WTC11 (cell line): ENCODE data around the gene SLITRK6.

Experiments
- CBFB ChIP-seq: sonication (generic); formaldehyde crosslinking; IDR thresholded peaks from 2 replicates; pipeline ENCODE4 v1.8.1; 2022; ENCODE audit warnings: mild to moderate bottlenecking, low read depth, missing genetic modification reagents
- CREB1 ChIP-seq: sonication (generic); formaldehyde crosslinking; IDR thresholded peaks from 2 replicates; pipeline ENCODE4 v1.8.0; 2023; ENCODE audit warnings: mild to moderate bottlenecking, missing genetic modification reagents
- CTCF ChIP-seq: fragments of 200-600 bp; IDR thresholded peaks from 2 replicates; pipeline ENCODE4 v1.8.0; 2022; ENCODE audit warnings: antibody characterized with exemption
- E2F1 ChIP-seq: sonication (generic); formaldehyde crosslinking; IDR thresholded peaks from 2 replicates; pipeline ENCODE4 v1.8.0; 2022; ENCODE audit warnings: mild to moderate bottlenecking, missing genetic modification reagents
- PRRX2 ChIP-seq: fragments of 250-450 bp; sonication (Bioruptor Pico); IDR thresholded peaks from 2 replicates; pipeline ENCODE4 v1.8.0; 2021; ENCODE audit warnings: mild to moderate bottlenecking
- TP53 ChIP-seq: sonication (generic); formaldehyde crosslinking; IDR thresholded peaks from 2 replicates; pipeline ENCODE4 v1.8.1; 2023; ENCODE audit warnings: mild to moderate bottlenecking, missing genetic modification reagents
- ZNF263 ChIP-seq: sonication (generic); formaldehyde crosslinking; IDR thresholded peaks from 2 replicates; pipeline ENCODE4 v1.8.1; 2022; ENCODE audit warnings: low read depth, mild to moderate bottlenecking, moderate library complexity, missing genetic modification reagents
- ZNF671 ChIP-seq: fragments of 250-450 bp; sonication (Bioruptor Pico); IDR thresholded peaks from 2 replicates; pipeline ENCODE4 v1.8.0; 2021; ENCODE audit warnings: mild to moderate bottlenecking
- TF ChIP-seq, protein P1 (sequence below): sonication (generic); formaldehyde crosslinking; IDR thresholded peaks from 2 replicates; pipeline ENCODE4 v1.8.1; 2022; ENCODE audit warnings: missing genetic modification reagents, borderline replicate concordance
- TF ChIP-seq, protein P2 (sequence below): fragments of 250-450 bp; sonication (Bioruptor Pico); IDR thresholded peaks from 2 replicates; pipeline ENCODE4 v1.9.0; 2021; ENCODE audit warnings: mild to moderate bottlenecking
- TF ChIP-seq, protein P3 (sequence below): sonication (generic); formaldehyde crosslinking; IDR thresholded peaks from 2 replicates; pipeline ENCODE4 v1.8.0; 2022; ENCODE audit warnings: mild to moderate bottlenecking, missing genetic modification reagents

- TF ChIP-seq, protein P1, sequence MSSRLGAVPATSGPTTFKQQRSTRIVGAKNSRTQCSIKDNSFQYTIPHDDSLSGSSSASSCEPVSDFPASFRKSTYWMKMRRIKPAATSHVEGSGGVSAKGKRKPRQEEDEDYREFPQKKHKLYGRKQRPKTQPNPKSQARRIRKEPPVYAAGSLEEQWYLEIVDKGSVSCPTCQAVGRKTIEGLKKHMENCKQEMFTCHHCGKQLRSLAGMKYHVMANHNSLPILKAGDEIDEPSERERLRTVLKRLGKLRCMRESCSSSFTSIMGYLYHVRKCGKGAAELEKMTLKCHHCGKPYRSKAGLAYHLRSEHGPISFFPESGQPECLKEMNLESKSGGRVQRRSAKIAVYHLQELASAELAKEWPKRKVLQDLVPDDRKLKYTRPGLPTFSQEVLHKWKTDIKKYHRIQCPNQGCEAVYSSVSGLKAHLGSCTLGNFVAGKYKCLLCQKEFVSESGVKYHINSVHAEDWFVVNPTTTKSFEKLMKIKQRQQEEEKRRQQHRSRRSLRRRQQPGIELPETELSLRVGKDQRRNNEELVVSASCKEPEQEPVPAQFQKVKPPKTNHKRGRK (CRISPR knock-in tag), result no peak
- no peak for TF ChIP-seq ZNF671 (CRISPR knock-in tag)
- TF ChIP-seq, protein P2, sequence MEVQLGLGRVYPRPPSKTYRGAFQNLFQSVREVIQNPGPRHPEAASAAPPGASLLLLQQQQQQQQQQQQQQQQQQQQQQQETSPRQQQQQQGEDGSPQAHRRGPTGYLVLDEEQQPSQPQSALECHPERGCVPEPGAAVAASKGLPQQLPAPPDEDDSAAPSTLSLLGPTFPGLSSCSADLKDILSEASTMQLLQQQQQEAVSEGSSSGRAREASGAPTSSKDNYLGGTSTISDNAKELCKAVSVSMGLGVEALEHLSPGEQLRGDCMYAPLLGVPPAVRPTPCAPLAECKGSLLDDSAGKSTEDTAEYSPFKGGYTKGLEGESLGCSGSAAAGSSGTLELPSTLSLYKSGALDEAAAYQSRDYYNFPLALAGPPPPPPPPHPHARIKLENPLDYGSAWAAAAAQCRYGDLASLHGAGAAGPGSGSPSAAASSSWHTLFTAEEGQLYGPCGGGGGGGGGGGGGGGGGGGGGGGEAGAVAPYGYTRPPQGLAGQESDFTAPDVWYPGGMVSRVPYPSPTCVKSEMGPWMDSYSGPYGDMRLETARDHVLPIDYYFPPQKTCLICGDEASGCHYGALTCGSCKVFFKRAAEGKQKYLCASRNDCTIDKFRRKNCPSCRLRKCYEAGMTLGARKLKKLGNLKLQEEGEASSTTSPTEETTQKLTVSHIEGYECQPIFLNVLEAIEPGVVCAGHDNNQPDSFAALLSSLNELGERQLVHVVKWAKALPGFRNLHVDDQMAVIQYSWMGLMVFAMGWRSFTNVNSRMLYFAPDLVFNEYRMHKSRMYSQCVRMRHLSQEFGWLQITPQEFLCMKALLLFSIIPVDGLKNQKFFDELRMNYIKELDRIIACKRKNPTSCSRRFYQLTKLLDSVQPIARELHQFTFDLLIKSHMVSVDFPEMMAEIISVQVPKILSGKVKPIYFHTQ (CRISPR knock-in tag), result no peak
- TF ChIP-seq TP53 (CRISPR knock-in tag), result no peak
- TF ChIP-seq CBFB (CRISPR knock-in tag), result no peak
- TF ChIP-seq E2F1, result no peak
- no peak for TF ChIP-seq ZNF263 (CRISPR knock-in tag)
- no peak for TF ChIP-seq CREB1 (CRISPR knock-in tag)
- TF ChIP-seq, protein P3, sequence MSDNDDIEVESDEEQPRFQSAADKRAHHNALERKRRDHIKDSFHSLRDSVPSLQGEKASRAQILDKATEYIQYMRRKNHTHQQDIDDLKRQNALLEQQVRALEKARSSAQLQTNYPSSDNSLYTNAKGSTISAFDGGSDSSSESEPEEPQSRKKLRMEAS (CRISPR knock-in tag), result no peak
- TF ChIP-seq CTCF, result no peak
- TF ChIP-seq PRRX2 (CRISPR knock-in tag), result no peak
These were observed 24.6 kb upstream of the SLITRK6 start for GRCh38 chr13:85823832-85824231.
